Aorta (tissue), 5 donors: ENCODE measurements around the gene IZUMO4. TPM values are rescaled to one million over a fixed set of nuclear protein-coding genes. Genes with fewer than 3 reads are reported as not detected.

Experiments
- ATAC-seq: fragments of 200-7000 bp; cut with Tn5 transposase; one replicate; pipeline ENCODE4 v1.9.1; 2022; ENCODE audit warnings: moderate library complexity; ENCODE audit not compliant: low FRiP score
- DNase-seq, 2 donors: peaks; one replicate each; pipeline ENCODE4 v3.0.0-alpha.2; 2020
- H3K27ac ChIP-seq, 2 donors: one replicate each; pipeline ENCODE4 v1.5.1; 2013; ENCODE audit warnings: low read length in 2 of 2, mild to moderate bottlenecking in 2 of 2, moderate library complexity in 2 of 2, control low read depth in 1 of 2, inconsistent platforms in 1 of 2, low read depth in 1 of 2
- H3K27me3 ChIP-seq, 2 donors: one replicate each; pipeline ENCODE4 v1.6.1; 2013; ENCODE audit warnings: control low read depth in 1 of 2, low read length in 1 of 2, mild to moderate bottlenecking in 1 of 2, moderate library complexity in 1 of 2; ENCODE audit not compliant: insufficient read depth in 2 of 2, control insufficient read depth in 1 of 2
- H3K36me3 ChIP-seq, 2 donors: one replicate each; pipeline ENCODE4 v1.6.1; 2013; ENCODE audit warnings: control low read depth in 1 of 2, low read length in 1 of 2, mild to moderate bottlenecking in 1 of 2; ENCODE audit not compliant: insufficient read depth in 2 of 2, control insufficient read depth in 1 of 2
- H3K4me1 ChIP-seq, 2 donors: one replicate each; pipeline ENCODE4 v1.6.1; 2013; ENCODE audit warnings: low read length in 2 of 2, control low read depth in 1 of 2, mild to moderate bottlenecking in 1 of 2, moderate library complexity in 1 of 2; ENCODE audit not compliant: insufficient read depth in 2 of 2, control insufficient read depth in 1 of 2
- H3K4me3 ChIP-seq, 2 donors: one replicate each; pipeline ENCODE4 v1.5.1; 2013; ENCODE audit warnings: low read length in 2 of 2, control low read depth in 1 of 2, mild to moderate bottlenecking in 1 of 2
- H3K9me3 ChIP-seq: one replicate; pipeline ENCODE4 v1.6.1; 2013; ENCODE audit warnings: mild to moderate bottlenecking, low read length; ENCODE audit not compliant: control insufficient read depth
- WGBS, 2 donors: extraction: QIAGEN DNeasy Blood & Tissue Kit; methylation state at CpG; one replicate each; pipeline ENCODE4 v1.1.7; 2013; 5-methylcytosine and 5-hydroxymethylcytosine counted together
- intact Hi-C, 2 donors: fragments of 100-400 bp; cut with DNase I; formaldehyde crosslinking; loops; one replicate each; pipeline versions ENCODE4 v1.14.2 to v1.15.0; 2022
- polyA plus RNA-seq, 2 donors: library from polyadenylated mRNA; stranded (reverse); fragments of 200-250 nt; gene quantifications; one replicate each; pipeline ENCODE4 v1.2.3, GENCODE V29; 2013
- total RNA-seq, 2 donors: library from RNA; stranded (reverse); fragmentation: NEBNext Ultra II Directional; extraction: Animal tissue kit (Norgen Biotek cat#: 25700); gene quantifications; one replicate each; pipeline ENCODE4 v1.2.1, GENCODE V29; 2021
- donor health status: healthy with polysubstance abuse.
- donor health status: Bipolar disorder and iron deficiency.
- donor health status: DM: no; HTN: no; CAD: no.
- donor health status: DM: no; HTN: no; CAD: no.
- donor health status: DM: yes; HTN: yes; CAD: no.

IZUMO4 gene
- total and polyA plus RNA-seq, 4 donors: 1.6 to 25.2 (median 4.6) TPM

- DNase-seq (no peak), ATAC-seq (no peak)
- Histone ChIP-seq H3K4me3 (no peak overlapping the region), H3K36me3 (peaks cover 0 to 2% of the 10 kb centered on the region in 2 donors), H3K27ac (no peak overlapping the region), H3K9me3 (no peaks in the 10 kb centered on the region), H3K27me3 (no peaks in the 10 kb centered on the region), H3K4me1 (no peaks in the 10 kb centered on the region)
- 94 to 95% methylated on average over 15 of the region's 15 CpGs for WGBS, 2 donors
- intact Hi-C loops: no loop called here
Observed at GRCh38 chr19:2142173-2142829, 45.6 kb downstream of the IZUMO4 start.

- 95 to 96% methylated on average over 15 of the region's 15 CpGs for WGBS, 2 donors
- intact Hi-C loops: no loop called here
- Histone ChIP-seq H3K27me3 (no peaks in the 10 kb centered on the region), H3K4me1 (no peaks in the 10 kb centered on the region), H3K4me3 (no peak overlapping the region), H3K36me3 (no peaks in the 10 kb centered on the region), H3K27ac (no peak overlapping the region), H3K9me3 (no peaks in the 10 kb centered on the region)
- ATAC-seq (no peak), DNase-seq (no peak)
Observed at GRCh38 chr19:2144190-2144589, 47.5 kb downstream of the IZUMO4 start.

- WGBS, 2 donors: 56 to 63% methylated on average over 16 of the region's 16 CpGs
- intact Hi-C loops: no loop called here
- DNase-seq: no peak
- Histone ChIP-seq H3K27me3 (no peaks in the 10 kb centered on the region), H3K4me1 (no peaks in the 10 kb centered on the region), H3K4me3 (no peak overlapping the region), H3K36me3 (no peaks in the 10 kb centered on the region), H3K27ac (no peak overlapping the region), H3K9me3 (no peaks in the 10 kb centered on the region)
- no peak for ATAC-seq
Observed at GRCh38 chr19:2145831-2146241, 49.1 kb downstream of the IZUMO4 start.

- WGBS, 2 donors: 83 to 85% methylated on average over 16 of the region's 16 CpGs
- Histone ChIP-seq H3K4me1 (no peaks in the 10 kb centered on the region), H3K4me3 (no peak overlapping the region), H3K27ac (no peak overlapping the region), H3K9me3 (no peaks in the 10 kb centered on the region), H3K27me3 (no peaks in the 10 kb centered on the region), H3K36me3 (no peaks in the 10 kb centered on the region)
- DNase-seq (no peak), ATAC-seq (no peak)
- intact Hi-C loops: no loop called here
Observed at GRCh38 chr19:2148482-2149135, 51.9 kb downstream of the IZUMO4 start.

Other genes with a start within 250 kb of the IZUMO4 start
- gene REXO1, start 248.4 kb upstream of the IZUMO4 start, total RNA-seq: 10 to 100 TPM; 27.7 to 29.9 TPM
- gene REXO1, start 248.4 kb upstream of the IZUMO4 start, polyA plus RNA-seq: 10 to 100 TPM in 1 of 2 donors, 1 to 10 TPM in 1; 4.8 to 25.6 TPM
- 10 to 100 TPM; 17.3 to 18.3 TPM for gene KLF16, start 233.3 kb upstream of the IZUMO4 start, total RNA-seq
- gene KLF16, start 233.3 kb upstream of the IZUMO4 start, polyA plus RNA-seq: 1 to 10 TPM; 5.1 to 6.6 TPM
- 10 to 100 TPM; 54.8 to 64.6 TPM for gene ABHD17A, start 211.4 kb upstream of the IZUMO4 start, total RNA-seq
- gene ABHD17A, start 211.4 kb upstream of the IZUMO4 start, polyA plus RNA-seq: 100 to 1,000 TPM in 1 of 2 donors, 10 to 100 TPM in 1; 48.8 to 116 TPM
- 1 to 10 TPM; 3.3 to 5.5 TPM for gene ADAT3, start 191.5 kb upstream of the IZUMO4 start, total RNA-seq
- gene ADAT3, start 191.5 kb upstream of the IZUMO4 start, polyA plus RNA-seq: 1 to 10 TPM; 1.5 to 5.6 TPM
- gene SCAMP4, start 191.5 kb upstream of the IZUMO4 start, total RNA-seq: 10 to 100 TPM; 38.8 to 49.6 TPM
- 10 to 100 TPM; 10.1 to 19.1 TPM for gene SCAMP4, start 191.5 kb upstream of the IZUMO4 start, polyA plus RNA-seq
- gene CSNK1G2, start 155.7 kb upstream of the IZUMO4 start, total RNA-seq: 10 to 100 TPM; 41.0 to 51.7 TPM
- gene CSNK1G2, start 155.7 kb upstream of the IZUMO4 start, polyA plus RNA-seq: 10 to 100 TPM; 51.1 to 59.8 TPM
- gene BTBD2, start 81.2 kb upstream of the IZUMO4 start, total RNA-seq: 10 to 100 TPM; 46.2 to 62.7 TPM
- gene BTBD2, start 81.2 kb upstream of the IZUMO4 start, polyA plus RNA-seq: 10 to 100 TPM; 27.5 to 56.7 TPM
- gene MKNK2, start 45.7 kb upstream of the IZUMO4 start, total RNA-seq: 100 to 1,000 TPM in 1 of 2 donors, 10 to 100 TPM in 1; 93.0 to 103 TPM
- 10 to 100 TPM; 49.3 to 68.1 TPM for gene MKNK2, start 45.7 kb upstream of the IZUMO4 start, polyA plus RNA-seq
- gene MOB3A, start 589 bp upstream of the IZUMO4 start, total RNA-seq: 10 to 100 TPM; 41.1 to 43.6 TPM
- gene MOB3A, start 589 bp upstream of the IZUMO4 start, polyA plus RNA-seq: 10 to 100 TPM; 12.5 to 15.5 TPM
- gene AP3D1, start 54.7 kb downstream of the IZUMO4 start, total RNA-seq: 10 to 100 TPM; 74.8 to 84.3 TPM
- 10 to 100 TPM; 31.7 to 61.9 TPM for gene AP3D1, start 54.7 kb downstream of the IZUMO4 start, polyA plus RNA-seq
- 10 to 100 TPM; 22.6 to 24.8 TPM for gene DOT1L, start 67.0 kb downstream of the IZUMO4 start, total RNA-seq
- gene DOT1L, start 67.0 kb downstream of the IZUMO4 start, polyA plus RNA-seq: 1 to 10 TPM; 4.4 to 4.9 TPM
- 10 to 100 TPM; 24.9 to 37.7 TPM for gene PLEKHJ1, start 139.4 kb downstream of the IZUMO4 start, total RNA-seq
- gene PLEKHJ1, start 139.4 kb downstream of the IZUMO4 start, polyA plus RNA-seq: 10 to 100 TPM; 50.9 to 56.2 TPM
- 10 to 100 TPM; 56.1 to 62.2 TPM for gene SF3A2, start 139.9 kb downstream of the IZUMO4 start, total RNA-seq
- gene SF3A2, start 139.9 kb downstream of the IZUMO4 start, polyA plus RNA-seq: 10 to 100 TPM; 23.8 to 64.9 TPM
- gene AMH, start 152.4 kb downstream of the IZUMO4 start, total RNA-seq: 1 to 10 TPM; 1.5 to 1.8 TPM
- 1 to 10 TPM; 1.7 to 3.1 TPM for gene AMH, start 152.4 kb downstream of the IZUMO4 start, polyA plus RNA-seq
- gene JSRP1, start 159.5 kb downstream of the IZUMO4 start, total RNA-seq: under 1 TPM in 1 of 2 donors, not detected in 1; 0.42 TPM
- gene JSRP1, start 159.5 kb downstream of the IZUMO4 start, polyA plus RNA-seq: under 1 TPM in 1 of 2 donors, not detected in 1; 0.38 TPM
- gene PEAK3, start 185.3 kb downstream of the IZUMO4 start, total RNA-seq: 1 to 10 TPM in 1 of 2 donors, under 1 TPM in 1; 0.93 to 1.5 TPM
- gene PEAK3, start 185.3 kb downstream of the IZUMO4 start, polyA plus RNA-seq: under 1 TPM in 1 of 2 donors, not detected in 1; 0.88 TPM
- not detected for gene LINGO3, start 211.2 kb downstream of the IZUMO4 start, total RNA-seq
- under 1 TPM in 1 of 2 donors, not detected in 1; 0.08 TPM for gene LINGO3, start 211.2 kb downstream of the IZUMO4 start, polyA plus RNA-seq
- 10 to 100 TPM; 43.7 to 45.8 TPM for gene LSM7, start 231.7 kb downstream of the IZUMO4 start, total RNA-seq
- gene LSM7, start 231.7 kb downstream of the IZUMO4 start, polyA plus RNA-seq: 100 to 1,000 TPM; 133 to 155 TPM
- gene SPPL2B, start 231.8 kb downstream of the IZUMO4 start, total RNA-seq: 10 to 100 TPM; 29.3 to 49.1 TPM
- 10 to 100 TPM; 13.3 to 78.1 TPM for gene SPPL2B, start 231.8 kb downstream of the IZUMO4 start, polyA plus RNA-seq